Measurements from ENCODE around the gene ZBP1.

- TF ChIP-seq CTCF (IDR thresholded peaks at IDR 0.05): no peak
- no peak for TF ChIP-seq POLR2A (IDR thresholded peaks at IDR 0.05)
- TF ChIP-seq EP300 (IDR thresholded peaks at IDR 0.05): no peak
- no peak for TF ChIP-seq POLR2AphosphoS5 (IDR thresholded peaks at IDR 0.05)
These were observed at the start of gene ZBP1 for GRCh38 chr20:57620274-57620990.
